ENCODE data around the gene WDR76.

WDR76 gene

DNA sequence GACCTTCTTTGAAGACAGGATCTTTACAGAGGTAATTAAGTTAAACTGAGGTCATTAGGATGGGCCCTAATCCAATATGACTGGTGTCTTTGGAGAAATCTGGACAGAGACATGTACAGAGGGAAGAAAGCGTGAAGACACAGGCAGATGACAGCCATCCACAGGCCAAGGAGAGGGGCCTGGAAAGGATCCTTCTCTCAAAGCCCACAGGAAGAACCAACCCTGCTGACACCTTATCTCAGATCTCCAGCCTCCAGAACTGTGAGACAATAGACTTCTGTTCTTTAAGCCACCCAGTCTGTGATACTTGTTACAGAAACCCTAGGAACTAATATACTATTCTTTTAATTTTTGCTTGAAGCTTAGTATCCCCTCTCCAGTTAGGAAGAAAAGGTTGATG, 74.2 kb downstream of the WDR76 start:
- Histone ChIP-seq H3K9ac (ENCODE audit: low read length) (no peak overlapping the region), H3K9me3 (ENCODE audit: low read length) (no peaks in the 10 kb centered on the region), H3K27ac (ENCODE audit: low read depth, low read length) (no peak overlapping the region), H3K4me1 (ENCODE audit: insufficient read depth, low read length) (no peaks in the 10 kb centered on the region), H3K27me3 (ENCODE audit: control insufficient read depth in 1 of 2, insufficient read depth in 2 of 2, low read length in 2 of 2) (no peaks in the 10 kb centered on the region), H3K36me3 (ENCODE audit: insufficient read depth, low read length) (no peaks in the 10 kb centered on the region), H3K4me3 (ENCODE audit: low read depth in 1 of 2, low read length in 2 of 2) (no peak overlapping the region)

DNA sequence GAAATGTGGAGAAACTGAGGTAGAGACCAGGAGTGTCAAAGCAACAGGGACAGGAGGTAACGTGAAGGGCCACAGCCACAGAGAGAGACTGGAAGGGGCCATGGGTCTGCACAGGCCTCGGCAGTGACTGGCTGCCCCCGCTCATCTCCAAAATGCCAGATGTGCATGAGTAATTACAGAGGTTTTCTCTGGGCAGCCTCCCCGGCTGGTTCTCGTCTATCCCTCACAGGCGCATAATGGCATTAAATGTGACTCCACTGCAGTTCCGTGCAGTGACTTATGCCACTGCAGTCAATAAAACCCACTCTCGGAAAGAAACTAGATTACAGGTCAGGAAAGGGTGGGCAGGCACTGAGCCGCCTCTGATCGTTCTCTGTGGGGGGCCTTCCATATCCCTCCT, 74.7 kb downstream of the WDR76 start:
- Histone ChIP-seq H3K4me1 (ENCODE audit: insufficient read depth, low read length) (no peaks in the 10 kb centered on the region), H3K9ac (ENCODE audit: low read length) (no peak overlapping the region), H3K27me3 (ENCODE audit: control insufficient read depth in 1 of 2, insufficient read depth in 2 of 2, low read length in 2 of 2) (no peaks in the 10 kb centered on the region), H3K9me3 (ENCODE audit: low read length) (no peaks in the 10 kb centered on the region), H3K36me3 (ENCODE audit: insufficient read depth, low read length) (no peaks in the 10 kb centered on the region), H3K4me3 (ENCODE audit: low read depth in 1 of 2, low read length in 2 of 2) (no peak overlapping the region), H3K27ac (ENCODE audit: low read depth, low read length) (no peak overlapping the region)

DNA sequence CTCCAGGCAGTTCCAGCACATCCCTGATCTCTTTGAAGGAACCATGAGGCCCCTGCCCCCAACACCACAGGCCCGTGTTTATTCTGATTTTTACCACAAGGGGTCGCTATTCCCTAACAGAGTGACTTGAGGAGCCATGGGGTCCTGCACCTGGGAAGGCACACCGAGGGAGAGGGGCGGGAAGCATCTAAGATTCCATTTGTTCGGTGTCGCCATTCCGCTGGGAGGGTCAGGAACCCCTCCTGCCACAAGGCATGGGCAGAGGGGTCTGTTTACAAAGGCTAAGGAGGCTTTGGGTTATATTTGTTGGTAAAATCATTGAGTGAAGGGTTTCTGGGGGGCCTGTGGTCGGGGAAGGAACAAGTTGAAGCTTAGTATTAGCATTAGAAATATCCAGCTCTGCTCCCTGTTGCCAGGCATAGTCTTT, 77.1 kb downstream of the WDR76 start:
- Histone ChIP-seq H3K9me3 (ENCODE audit: low read length) (no peaks in the 10 kb centered on the region), H3K27me3 (ENCODE audit: control insufficient read depth in 1 of 2, insufficient read depth in 2 of 2, low read length in 2 of 2) (no peaks in the 10 kb centered on the region), H3K36me3 (ENCODE audit: insufficient read depth, low read length) (no peaks in the 10 kb centered on the region), H3K4me3 (ENCODE audit: low read depth in 1 of 2, low read length in 2 of 2) (no peak overlapping the region), H3K4me1 (ENCODE audit: insufficient read depth, low read length) (no peaks in the 10 kb centered on the region), H3K9ac (ENCODE audit: low read length) (no peak overlapping the region), H3K27ac (ENCODE audit: low read depth, low read length) (no peak overlapping the region)

GRCh38 chr15:43905755-43906154, 79.0 kb downstream of the WDR76 start:
- no peak overlapping the region for H3K9ac ChIP-seq (ENCODE audit: low read length)
- no peaks in the 10 kb centered on the region for H3K27me3 ChIP-seq (ENCODE audit: control insufficient read depth in 1 of 2, insufficient read depth in 2 of 2, low read length in 2 of 2)
- no peak overlapping the region for H3K4me3 ChIP-seq (ENCODE audit: low read depth in 1 of 2, low read length in 2 of 2)
- H3K27ac ChIP-seq (ENCODE audit: low read depth, low read length) = no peak overlapping the region
- no peaks in the 10 kb centered on the region for H3K9me3 ChIP-seq (ENCODE audit: low read length)
- no peaks in the 10 kb centered on the region for H3K4me1 ChIP-seq (ENCODE audit: insufficient read depth, low read length)
- no peaks in the 10 kb centered on the region for H3K36me3 ChIP-seq (ENCODE audit: insufficient read depth, low read length)

- H3K27ac ChIP-seq (ENCODE audit: low read depth, low read length) = no peak overlapping the region
- H3K4me1 ChIP-seq (ENCODE audit: insufficient read depth, low read length) = peaks cover 7% of the 10 kb centered on the region
- no peaks in the 10 kb centered on the region for H3K9me3 ChIP-seq (ENCODE audit: low read length)
- H3K9ac ChIP-seq (ENCODE audit: low read length) = no peak overlapping the region
- no peak overlapping the region for H3K4me3 ChIP-seq (ENCODE audit: low read depth in 1 of 2, low read length in 2 of 2)
- no peaks in the 10 kb centered on the region for H3K36me3 ChIP-seq (ENCODE audit: insufficient read depth, low read length)
- H3K27me3 ChIP-seq (ENCODE audit: control insufficient read depth in 1 of 2, insufficient read depth in 2 of 2, low read length in 2 of 2) = no peaks in the 10 kb centered on the region
Measured at GRCh38 chr15:43908516-43909050, 81.8 kb downstream of the WDR76 start.

- no peaks in the 10 kb centered on the region for H3K9me3 ChIP-seq (ENCODE audit: low read length)
- H3K27me3 ChIP-seq (ENCODE audit: control insufficient read depth in 1 of 2, insufficient read depth in 2 of 2, low read length in 2 of 2) = no peaks in the 10 kb centered on the region
- H3K27ac ChIP-seq (ENCODE audit: low read depth, low read length) = no peak overlapping the region
- H3K4me3 ChIP-seq (ENCODE audit: low read depth in 1 of 2, low read length in 2 of 2) = no peak overlapping the region
- H3K36me3 ChIP-seq (ENCODE audit: insufficient read depth, low read length) = no peaks in the 10 kb centered on the region
- peaks cover 16% of the 10 kb centered on the region for H3K4me1 ChIP-seq (ENCODE audit: insufficient read depth, low read length)
- no peak overlapping the region for H3K9ac ChIP-seq (ENCODE audit: low read length)
Measured at GRCh38 chr15:43911235-43911781, 84.5 kb downstream of the WDR76 start.

GRCh38 chr15:43912208-43912607, 85.4 kb downstream of the WDR76 start:
- Histone ChIP-seq H3K9ac (ENCODE audit: low read length) (no peak overlapping the region), H3K36me3 (ENCODE audit: insufficient read depth, low read length) (no peaks in the 10 kb centered on the region), H3K4me3 (ENCODE audit: low read depth in 1 of 2, low read length in 2 of 2) (no peak overlapping the region), H3K27me3 (ENCODE audit: control insufficient read depth in 1 of 2, insufficient read depth in 2 of 2, low read length in 2 of 2) (no peaks in the 10 kb centered on the region), H3K4me1 (ENCODE audit: insufficient read depth, low read length) (peaks cover 16% of the 10 kb centered on the region), H3K27ac (ENCODE audit: low read depth, low read length) (no peak overlapping the region), H3K9me3 (ENCODE audit: low read length) (no peaks in the 10 kb centered on the region)

GRCh38 chr15:43913026-43913780, 86.4 kb downstream of the WDR76 start:
- H3K4me3 ChIP-seq (ENCODE audit: low read depth in 1 of 2, low read length in 2 of 2) = no peak overlapping the region
- no peaks in the 10 kb centered on the region for H3K9me3 ChIP-seq (ENCODE audit: low read length)
- no peaks in the 10 kb centered on the region for H3K36me3 ChIP-seq (ENCODE audit: insufficient read depth, low read length)
- H3K4me1 ChIP-seq (ENCODE audit: insufficient read depth, low read length) = peaks cover 16% of the 10 kb centered on the region
- H3K9ac ChIP-seq (ENCODE audit: low read length) = no peak overlapping the region
- no peak overlapping the region for H3K27ac ChIP-seq (ENCODE audit: low read depth, low read length)
- no peaks in the 10 kb centered on the region for H3K27me3 ChIP-seq (ENCODE audit: control insufficient read depth in 1 of 2, insufficient read depth in 2 of 2, low read length in 2 of 2)

- no peak overlapping the region for H3K9ac ChIP-seq (ENCODE audit: low read length)
- H3K4me1 ChIP-seq (ENCODE audit: insufficient read depth, low read length) = peaks cover 16% of the 10 kb centered on the region
- no peak overlapping the region for H3K27ac ChIP-seq (ENCODE audit: low read depth, low read length)
- H3K4me3 ChIP-seq (ENCODE audit: low read depth in 1 of 2, low read length in 2 of 2) = no peak overlapping the region
- no peaks in the 10 kb centered on the region for H3K9me3 ChIP-seq (ENCODE audit: low read length)
- H3K36me3 ChIP-seq (ENCODE audit: insufficient read depth, low read length) = no peaks in the 10 kb centered on the region
- no peaks in the 10 kb centered on the region for H3K27me3 ChIP-seq (ENCODE audit: control insufficient read depth in 1 of 2, insufficient read depth in 2 of 2, low read length in 2 of 2)
Measured at GRCh38 chr15:43913941-43914340, 87.1 kb downstream of the WDR76 start.

DNA sequence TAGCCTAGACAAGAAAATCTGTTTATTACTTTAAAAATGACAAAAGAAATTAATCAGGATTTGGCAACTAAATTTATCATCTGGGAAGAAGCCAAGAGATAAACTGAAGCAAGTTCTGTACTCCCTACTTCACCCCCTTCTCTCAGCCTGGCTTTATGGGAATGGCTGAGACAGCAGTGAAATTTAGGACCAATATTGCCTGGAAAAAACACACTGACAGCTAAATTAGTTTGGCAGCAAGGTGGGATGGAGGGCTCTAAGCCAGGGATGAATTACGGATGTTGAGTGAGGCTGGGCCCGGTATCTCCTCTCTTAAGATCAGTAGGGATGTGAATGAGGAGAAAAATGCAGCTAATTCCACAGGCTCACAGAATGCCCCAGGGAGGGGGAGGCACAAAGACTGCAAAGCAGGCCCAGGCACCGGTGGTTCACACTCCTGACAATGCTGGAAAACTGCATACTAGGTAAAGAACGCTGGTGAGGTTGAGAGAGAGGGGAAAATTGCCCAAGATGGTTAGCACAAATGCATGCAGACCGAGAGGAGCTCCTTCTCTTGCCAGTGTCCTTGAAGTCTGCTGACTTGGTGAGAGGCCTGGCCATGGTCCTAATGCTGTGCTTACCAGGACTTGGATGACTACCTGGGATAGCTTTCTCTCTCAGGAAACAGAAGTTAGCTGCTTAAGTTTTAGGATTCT, 89.0 kb downstream of the WDR76 start:
- Histone ChIP-seq H3K27ac (ENCODE audit: low read depth, low read length) (no peak overlapping the region), H3K9ac (ENCODE audit: low read length) (no peak overlapping the region), H3K36me3 (ENCODE audit: insufficient read depth, low read length) (no peaks in the 10 kb centered on the region)

DNA sequence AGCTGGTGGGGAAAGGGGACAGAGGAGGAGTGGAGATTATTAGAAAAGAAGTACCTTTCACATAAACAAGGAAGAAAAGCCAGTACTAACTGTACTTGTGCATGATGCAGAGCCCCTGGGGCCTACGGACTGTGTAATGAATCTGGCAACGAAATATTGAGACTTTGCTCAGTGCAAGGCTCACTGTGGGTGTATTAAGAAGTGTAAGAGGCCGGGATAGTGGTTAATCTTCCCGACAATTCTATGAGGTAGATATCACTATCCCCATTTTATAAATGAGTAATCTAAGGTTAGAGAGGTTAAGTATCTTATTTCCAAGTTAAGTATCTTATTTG, 89.5 kb downstream of the WDR76 start:
- no peak overlapping the region for H3K27ac ChIP-seq (ENCODE audit: low read depth, low read length)
- no peaks in the 10 kb centered on the region for H3K36me3 ChIP-seq (ENCODE audit: insufficient read depth, low read length)
- H3K27me3 ChIP-seq (ENCODE audit: control insufficient read depth in 1 of 2, insufficient read depth in 2 of 2, low read length in 2 of 2) = no peaks in the 10 kb centered on the region
- no peaks in the 10 kb centered on the region for H3K9me3 ChIP-seq (ENCODE audit: low read length)
- H3K9ac ChIP-seq (ENCODE audit: low read length) = no peak overlapping the region
- peaks cover 16% of the 10 kb centered on the region for H3K4me1 ChIP-seq (ENCODE audit: insufficient read depth, low read length)
- no peak overlapping the region for H3K4me3 ChIP-seq (ENCODE audit: low read depth in 1 of 2, low read length in 2 of 2)

More for the DNA sequence above, 89.0 kb downstream of the WDR76 start:
- no peak overlapping the region for H3K4me3 ChIP-seq (ENCODE audit: low read depth in 1 of 2, low read length in 2 of 2)
- peaks cover 16% of the 10 kb centered on the region for H3K4me1 ChIP-seq (ENCODE audit: insufficient read depth, low read length)
- no peaks in the 10 kb centered on the region for H3K9me3 ChIP-seq (ENCODE audit: low read length)
- H3K27me3 ChIP-seq (ENCODE audit: control insufficient read depth in 1 of 2, insufficient read depth in 2 of 2, low read length in 2 of 2) = no peaks in the 10 kb centered on the region

All from muscle layer of colon (tissue), 2 donors.